ENCODE measurements around the gene CDR2.

DNA sequence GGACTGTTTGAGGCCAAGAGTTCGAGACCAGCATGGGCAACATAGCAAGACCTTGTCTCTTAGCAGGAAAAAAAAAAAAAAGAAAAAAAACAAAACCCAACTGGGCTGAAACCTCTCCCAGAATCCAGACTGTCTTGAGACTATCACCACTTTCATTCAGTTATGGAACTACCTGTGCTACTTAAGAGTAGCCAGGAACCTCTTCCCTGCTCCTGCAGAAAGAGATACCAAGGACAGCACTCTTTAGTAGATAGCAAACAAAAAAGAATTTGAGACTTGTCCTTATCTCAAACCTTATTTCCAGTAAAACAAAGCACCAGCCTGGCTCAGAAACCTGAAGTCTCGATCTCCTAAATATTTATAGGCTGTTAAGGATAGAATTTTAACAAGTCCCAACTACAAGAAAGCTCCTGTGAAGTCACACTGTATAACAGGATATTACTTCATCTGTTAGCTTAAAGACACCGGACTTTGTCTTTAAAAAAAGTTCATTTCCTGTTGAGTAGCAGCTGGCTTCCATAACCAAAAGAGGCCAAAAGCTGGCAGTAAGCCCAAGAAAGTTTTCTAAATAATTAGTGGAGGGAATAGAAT is 5.1 kb downstream of the CDR2 start:
- TF ChIP-seq, protein P1, sequence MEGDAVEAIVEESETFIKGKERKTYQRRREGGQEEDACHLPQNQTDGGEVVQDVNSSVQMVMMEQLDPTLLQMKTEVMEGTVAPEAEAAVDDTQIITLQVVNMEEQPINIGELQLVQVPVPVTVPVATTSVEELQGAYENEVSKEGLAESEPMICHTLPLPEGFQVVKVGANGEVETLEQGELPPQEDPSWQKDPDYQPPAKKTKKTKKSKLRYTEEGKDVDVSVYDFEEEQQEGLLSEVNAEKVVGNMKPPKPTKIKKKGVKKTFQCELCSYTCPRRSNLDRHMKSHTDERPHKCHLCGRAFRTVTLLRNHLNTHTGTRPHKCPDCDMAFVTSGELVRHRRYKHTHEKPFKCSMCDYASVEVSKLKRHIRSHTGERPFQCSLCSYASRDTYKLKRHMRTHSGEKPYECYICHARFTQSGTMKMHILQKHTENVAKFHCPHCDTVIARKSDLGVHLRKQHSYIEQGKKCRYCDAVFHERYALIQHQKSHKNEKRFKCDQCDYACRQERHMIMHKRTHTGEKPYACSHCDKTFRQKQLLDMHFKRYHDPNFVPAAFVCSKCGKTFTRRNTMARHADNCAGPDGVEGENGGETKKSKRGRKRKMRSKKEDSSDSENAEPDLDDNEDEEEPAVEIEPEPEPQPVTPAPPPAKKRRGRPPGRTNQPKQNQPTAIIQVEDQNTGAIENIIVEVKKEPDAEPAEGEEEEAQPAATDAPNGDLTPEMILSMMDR (IDR thresholded peaks at IDR 0.05; ENCODE audit: insufficient read depth, low read depth, low read length), result no peak
- no peak for TF ChIP-seq EZH2 (IDR thresholded peaks at IDR 0.05; ENCODE audit: insufficient read depth, low read length)

All from astrocyte (in vitro differentiated cells and primary cell).